Mesodermal cell (in vitro differentiated cells): Measurements from ENCODE around the gene SHC1. TPM values are rescaled to one million over a fixed set of nuclear protein-coding genes. Genes with fewer than 3 reads are reported as not detected.

Experiments
- H3K27ac ChIP-seq: 2 replicates; pipeline ENCODE4 v1.7.0; 2013; ENCODE audit warnings: mild to moderate bottlenecking, low read depth, low read length, moderate library complexity; ENCODE audit not compliant: severe bottlenecking
- H3K36me3 ChIP-seq: 2 replicates; pipeline ENCODE4 v1.7.1; 2013; ENCODE audit warnings: mild to moderate bottlenecking, low read length, moderate library complexity; ENCODE audit not compliant: control insufficient read depth, insufficient read depth
- H3K4me1 ChIP-seq: one replicate; pipeline ENCODE4 v1.7.1; 2013; ENCODE audit warnings: mild to moderate bottlenecking, low read length; ENCODE audit not compliant: insufficient read depth, control insufficient read depth, poor library complexity, severe bottlenecking
- H3K4me3 ChIP-seq: 2 replicates; pipeline ENCODE4 v1.7.0; 2013; ENCODE audit warnings: low read length, control low read depth, mild to moderate bottlenecking; ENCODE audit not compliant: insufficient read depth, poor library complexity, severe bottlenecking; ENCODE audit errors: extremely low read depth
- H3K9me3 ChIP-seq: 2 replicates; pipeline ENCODE4 v1.7.1; 2013; ENCODE audit warnings: mild to moderate bottlenecking, low read length, moderate library complexity; ENCODE audit not compliant: control insufficient read depth
- WGBS, 2 experiments: methylation state at CpG; one replicate each; pipeline ENCODE4 v1.1.5; 2013; ENCODE audit warnings: missing lambda C conversion rate in 2 of 2; ENCODE audit not compliant: insufficient coverage in 2 of 2; 5-methylcytosine and 5-hydroxymethylcytosine counted together
- polyA plus RNA-seq, 2 experiments: library from polyadenylated mRNA; stranded (reverse); fragments of 50-300 nt; gene quantifications; one replicate each; pipeline ENCODE4 v1.2.3, GENCODE V29; 2013

SHC1 gene, protein sequence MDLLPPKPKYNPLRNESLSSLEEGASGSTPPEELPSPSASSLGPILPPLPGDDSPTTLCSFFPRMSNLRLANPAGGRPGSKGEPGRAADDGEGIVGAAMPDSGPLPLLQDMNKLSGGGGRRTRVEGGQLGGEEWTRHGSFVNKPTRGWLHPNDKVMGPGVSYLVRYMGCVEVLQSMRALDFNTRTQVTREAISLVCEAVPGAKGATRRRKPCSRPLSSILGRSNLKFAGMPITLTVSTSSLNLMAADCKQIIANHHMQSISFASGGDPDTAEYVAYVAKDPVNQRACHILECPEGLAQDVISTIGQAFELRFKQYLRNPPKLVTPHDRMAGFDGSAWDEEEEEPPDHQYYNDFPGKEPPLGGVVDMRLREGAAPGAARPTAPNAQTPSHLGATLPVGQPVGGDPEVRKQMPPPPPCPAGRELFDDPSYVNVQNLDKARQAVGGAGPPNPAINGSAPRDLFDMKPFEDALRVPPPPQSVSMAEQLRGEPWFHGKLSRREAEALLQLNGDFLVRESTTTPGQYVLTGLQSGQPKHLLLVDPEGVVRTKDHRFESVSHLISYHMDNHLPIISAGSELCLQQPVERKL
- polyA plus RNA-seq (2013, experiment 1 of 2) = 288 TPM
- 227 TPM for polyA plus RNA-seq (2013, experiment 2 of 2)

DNA sequence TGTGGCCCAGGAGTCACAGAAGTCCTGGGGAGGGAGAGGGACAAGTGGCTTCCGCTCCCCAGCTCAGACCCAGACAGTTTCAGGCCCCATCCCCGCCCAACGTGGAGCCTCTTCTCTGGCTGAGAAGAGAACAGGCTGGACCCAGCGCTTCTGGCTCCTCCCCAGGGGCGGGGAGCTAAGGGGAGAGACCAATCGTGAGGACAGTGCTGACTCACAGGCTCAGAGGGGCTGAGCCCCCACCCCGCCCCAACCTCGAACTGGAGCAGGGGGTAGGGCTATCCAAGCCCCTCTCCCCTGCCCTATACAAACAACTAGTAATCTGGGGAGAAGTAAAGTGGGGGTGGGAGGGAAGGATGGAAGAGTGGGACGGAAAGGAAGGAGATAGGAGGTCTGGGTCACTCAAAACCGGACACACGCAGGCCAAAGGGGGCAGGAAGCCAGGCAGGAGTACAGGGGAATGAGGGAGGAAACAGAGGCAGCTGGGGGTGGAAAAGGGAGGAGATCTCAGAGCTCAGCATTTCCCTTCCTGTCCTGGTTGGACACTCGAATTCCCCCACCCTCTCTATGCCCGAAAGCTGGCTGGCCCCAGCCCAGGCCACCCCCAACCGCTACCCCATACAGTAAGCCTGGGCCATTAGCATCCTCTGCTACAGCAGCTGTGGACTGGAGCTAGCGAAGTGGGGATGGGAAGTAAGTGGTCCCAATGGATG lies at the start of gene SHC1:
TSS of gene SHC1 (minus strand) at position 117 of the 710 bp plus-strand sequence. CDS start 221 bp downstream, outside the sequence.
- peaks cover 20% of the 10 kb centered on the region for H3K4me1 ChIP-seq
- peak within 1 kb of the TSS; percentile 100 for H3K27ac ChIP-seq
- peak within 1 kb of the TSS; percentile 69 for H3K4me3 ChIP-seq
- H3K9me3 ChIP-seq = no peaks in the 10 kb centered on the region
- peaks cover 42% of the 10 kb centered on the region for H3K36me3 ChIP-seq
- WGBS, 2 experiments = 2 to 7% methylated on average over 3 to 8 of the region's 15 CpGs

DNA sequence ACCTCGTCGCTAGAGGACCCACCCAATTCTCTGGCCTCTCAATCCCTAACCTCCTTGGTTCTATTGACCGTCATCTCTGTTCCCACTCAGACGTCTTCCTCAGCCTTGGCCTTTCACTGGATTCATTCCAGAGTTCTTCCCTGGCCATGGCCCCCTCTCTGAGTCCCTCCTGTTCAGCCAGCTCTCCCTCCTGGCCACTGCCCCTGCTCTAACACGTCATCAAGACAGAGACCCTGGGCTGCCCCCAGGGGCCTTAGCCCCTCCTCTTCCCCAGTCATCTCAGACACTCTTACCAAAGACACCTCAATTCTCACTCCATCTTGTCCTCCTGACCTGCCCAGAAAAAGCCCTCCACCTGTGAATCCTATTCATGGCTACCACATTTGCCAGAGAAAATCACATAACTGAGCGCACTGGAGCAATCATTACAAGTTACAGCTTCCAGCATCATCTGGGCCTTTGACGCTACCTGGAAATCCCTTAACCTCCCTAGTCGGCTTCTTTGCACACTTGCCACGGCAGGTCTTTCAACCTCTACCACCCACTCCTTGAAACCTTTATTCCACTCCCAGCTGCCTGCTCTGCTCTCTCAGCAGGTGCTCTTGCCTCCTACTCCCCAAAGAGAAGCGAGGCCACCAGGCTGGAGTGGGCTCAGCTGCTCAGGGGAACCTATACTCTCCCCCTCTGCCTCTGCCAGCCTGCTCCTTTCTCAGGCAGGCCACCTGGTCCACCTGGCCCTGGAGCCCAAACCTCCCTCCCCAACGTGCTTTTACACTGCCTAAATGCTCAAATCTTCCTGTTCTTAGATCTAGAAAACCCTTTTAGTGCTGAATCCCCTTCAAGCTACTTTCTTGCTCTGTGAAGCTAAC lies 49.1 kb upstream of the SHC1 start:
- H3K4me3 ChIP-seq = no peak overlapping the region
- no peaks in the 10 kb centered on the region for H3K9me3 ChIP-seq
- peaks cover 15% of the 10 kb centered on the region for H3K4me1 ChIP-seq
- 85 to 90% methylated on average over 11 of the region's 11 CpGs for WGBS, 2 experiments
- peaks cover 23% of the 10 kb centered on the region for H3K36me3 ChIP-seq
- no peak overlapping the region for H3K27ac ChIP-seq

DNA sequence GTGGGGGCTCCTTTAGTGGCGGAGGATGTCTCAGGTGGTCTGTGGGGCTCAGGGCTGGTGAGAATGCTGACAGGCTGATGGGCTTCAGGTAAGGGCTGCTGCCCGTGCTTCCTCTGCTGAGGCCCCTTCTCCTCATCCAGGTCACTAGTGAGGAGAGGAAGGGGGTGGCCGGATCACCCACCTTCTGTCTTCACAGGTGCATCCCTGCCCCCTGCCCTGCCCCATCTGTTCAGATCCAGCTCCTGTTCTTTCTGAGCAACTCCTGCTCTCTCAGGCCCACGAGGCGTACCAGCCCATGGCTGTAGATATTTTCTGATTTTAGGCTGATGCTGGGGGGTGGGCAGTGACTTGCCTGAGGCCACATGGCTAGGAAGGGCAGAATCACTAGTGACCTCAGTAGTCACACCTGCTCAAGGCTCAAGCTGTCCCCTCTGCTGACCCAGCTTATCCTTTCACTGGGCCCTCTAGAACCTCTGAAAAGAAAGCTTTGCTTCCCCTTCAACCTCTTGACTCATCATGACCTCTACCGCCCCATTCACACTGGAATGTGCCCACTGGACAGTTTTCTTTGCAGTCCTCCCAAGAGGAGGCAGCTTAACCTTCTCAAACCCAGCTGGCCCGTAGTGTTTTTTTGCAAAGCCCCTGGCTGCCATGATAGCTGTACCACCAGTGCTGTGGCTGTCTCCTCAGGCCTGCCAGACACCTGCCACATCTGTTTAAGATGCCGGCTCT lies 48.2 kb upstream of the SHC1 start:
- Histone ChIP-seq H3K36me3 (peaks cover 30% of the 10 kb centered on the region), H3K9me3 (no peaks in the 10 kb centered on the region), H3K4me3 (no peak overlapping the region), H3K4me1 (peaks cover 15% of the 10 kb centered on the region), H3K27ac (no peak overlapping the region)
- 84 to 89% methylated on average over 3 to 4 of the region's 8 CpGs for WGBS, 2 experiments

DNA sequence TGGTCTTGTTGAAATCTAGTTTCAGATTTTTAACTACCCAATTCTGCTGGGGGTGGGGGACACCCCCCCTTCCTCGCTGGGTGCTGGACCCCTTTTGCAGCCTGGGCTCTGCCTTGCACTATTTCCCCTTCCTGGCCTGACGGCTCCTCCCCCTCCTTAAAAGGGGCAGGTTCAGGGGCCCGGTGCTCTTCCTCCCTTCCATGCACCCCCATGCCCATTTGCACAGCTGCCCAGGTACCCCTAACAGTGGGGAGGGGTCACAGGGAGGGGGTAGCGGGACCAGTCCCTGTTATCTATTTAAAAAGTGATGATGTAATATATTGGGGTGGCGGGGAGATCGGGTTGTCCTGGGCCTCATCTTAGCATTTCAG lies 47.4 kb upstream of the SHC1 start:
- 83 to 94% methylated on average over 2 to 3 of the region's 6 CpGs for WGBS, 2 experiments
- no peak overlapping the region for H3K4me3 ChIP-seq
- H3K9me3 ChIP-seq = no peaks in the 10 kb centered on the region
- peaks cover 31% of the 10 kb centered on the region for H3K36me3 ChIP-seq
- no peak overlapping the region for H3K27ac ChIP-seq
- peaks cover 18% of the 10 kb centered on the region for H3K4me1 ChIP-seq

DNA sequence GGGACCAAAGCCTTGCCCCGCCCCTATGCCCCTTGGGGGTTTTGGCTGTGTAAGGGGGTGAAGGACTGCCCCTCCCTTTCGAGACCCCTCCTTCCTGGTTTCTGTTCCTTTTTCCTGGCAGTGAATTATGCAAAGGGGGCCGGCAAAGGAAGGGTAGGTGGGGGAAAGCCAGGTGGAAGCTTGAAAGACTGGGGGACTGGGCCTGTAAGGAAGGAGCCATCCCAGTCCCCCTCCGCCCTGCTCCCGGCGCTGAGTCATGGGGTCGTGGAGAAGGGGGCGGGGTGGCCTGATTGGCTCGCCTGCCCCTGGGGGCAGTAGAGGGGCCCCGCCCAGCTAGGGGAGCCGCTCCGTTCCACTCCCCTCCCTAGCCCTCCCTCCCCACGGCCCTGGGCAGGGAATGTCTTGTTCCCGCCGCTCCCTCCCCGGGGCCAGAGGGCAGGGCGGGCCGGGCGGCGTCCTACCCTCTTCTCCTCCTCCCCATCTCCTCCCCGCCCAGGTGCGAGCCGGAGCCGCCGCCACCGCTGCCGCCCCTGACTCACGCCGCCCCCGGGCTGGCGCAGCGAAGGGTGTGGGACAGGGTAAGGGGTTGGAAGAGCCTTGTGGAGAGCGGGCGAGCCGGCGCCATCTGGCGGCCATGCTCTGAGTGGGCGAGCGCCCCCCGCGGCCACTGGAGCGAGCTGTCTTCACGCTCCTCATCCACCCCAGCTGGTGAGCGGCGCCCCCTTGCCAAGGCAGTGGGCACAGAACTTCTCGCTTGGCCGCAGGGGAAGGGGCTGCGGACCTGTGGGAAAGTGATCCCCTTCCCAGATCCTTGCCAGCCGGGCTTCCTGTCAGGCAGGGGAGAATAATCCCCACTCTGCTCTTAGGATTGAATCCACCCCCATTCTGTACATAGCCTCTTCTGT lies 46.7 kb upstream of the SHC1 start:
- no peaks in the 10 kb centered on the region for H3K9me3 ChIP-seq
- H3K27ac ChIP-seq = peak overlapping the region; percentile 81
- H3K36me3 ChIP-seq = peaks cover 31% of the 10 kb centered on the region
- H3K4me3 ChIP-seq = peak overlapping the region; percentile 26
- H3K4me1 ChIP-seq = peaks cover 18% of the 10 kb centered on the region
- WGBS, 2 experiments = 0 to 3% methylated on average over 15 to 19 of the region's 49 CpGs

DNA sequence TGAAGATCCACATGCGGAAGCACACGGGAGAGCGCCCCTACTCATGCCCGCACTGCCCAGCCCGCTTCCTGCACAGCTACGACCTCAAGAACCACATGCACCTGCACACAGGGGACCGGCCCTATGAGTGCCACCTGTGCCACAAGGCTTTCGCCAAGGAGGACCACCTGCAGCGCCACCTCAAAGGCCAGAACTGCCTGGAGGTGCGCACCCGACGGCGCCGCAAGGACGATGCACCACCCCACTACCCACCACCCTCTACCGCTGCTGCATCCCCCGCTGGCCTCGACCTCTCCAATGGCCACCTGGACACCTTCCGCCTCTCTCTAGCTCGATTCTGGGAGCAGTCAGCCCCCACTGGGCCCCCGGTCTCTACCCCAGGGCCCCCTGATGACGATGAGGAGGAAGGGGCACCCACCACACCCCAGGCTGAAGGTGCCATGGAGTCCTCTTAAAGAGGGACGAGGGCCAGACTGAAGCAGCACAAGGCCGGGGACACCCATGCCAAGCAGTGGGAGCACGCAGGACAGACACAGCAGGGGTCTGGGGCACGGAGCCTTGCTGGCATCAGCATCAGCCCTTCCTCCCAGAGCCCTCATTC lies 45.8 kb upstream of the SHC1 start:
- H3K36me3 ChIP-seq = peaks cover 31% of the 10 kb centered on the region
- no peak overlapping the region for H3K27ac ChIP-seq
- no peaks in the 10 kb centered on the region for H3K9me3 ChIP-seq
- H3K4me1 ChIP-seq = peaks cover 21% of the 10 kb centered on the region
- WGBS, 2 experiments = 96 to 98% methylated on average over 16 to 25 of the region's 26 CpGs
- H3K4me3 ChIP-seq = no peak overlapping the region

DNA sequence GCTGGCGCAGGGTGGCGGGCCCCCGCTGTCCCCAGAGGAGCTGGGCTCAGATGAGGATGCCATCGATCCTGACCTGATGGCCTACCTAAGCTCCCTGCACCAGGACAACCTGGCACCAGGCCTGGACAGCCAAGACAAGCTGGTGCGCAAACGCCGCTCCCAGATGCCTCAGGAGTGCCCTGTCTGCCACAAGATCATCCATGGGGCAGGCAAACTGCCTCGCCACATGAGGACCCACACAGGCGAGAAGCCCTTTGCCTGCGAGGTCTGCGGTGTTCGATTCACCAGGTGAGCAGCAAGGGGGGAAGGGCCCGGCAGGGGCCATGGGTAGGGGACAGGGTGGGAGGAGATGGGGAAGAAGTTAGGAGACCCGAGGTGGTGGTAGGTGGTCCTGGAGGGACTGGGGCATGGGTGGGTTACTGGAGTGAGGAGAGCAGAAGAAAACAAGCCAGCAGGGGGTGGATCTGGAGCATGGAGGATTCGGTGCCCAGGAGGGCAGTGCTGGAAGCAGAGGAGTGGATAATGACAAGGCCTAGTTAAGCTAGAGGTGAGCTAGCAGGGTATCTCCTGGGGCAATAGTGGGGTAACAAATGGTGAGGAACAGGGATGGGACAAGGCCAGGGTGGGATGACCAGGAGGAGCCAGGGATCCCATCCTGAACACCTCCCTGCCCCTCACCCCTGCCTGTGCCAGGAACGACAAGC lies 45.1 kb upstream of the SHC1 start:
- H3K27ac ChIP-seq = no peak overlapping the region
- WGBS, 2 experiments = 93 to 97% methylated on average over 10 to 16 of the region's 16 CpGs
- no peak overlapping the region for H3K4me3 ChIP-seq
- H3K36me3 ChIP-seq = peaks cover 31% of the 10 kb centered on the region
- no peaks in the 10 kb centered on the region for H3K9me3 ChIP-seq
- peaks cover 21% of the 10 kb centered on the region for H3K4me1 ChIP-seq

DNA sequence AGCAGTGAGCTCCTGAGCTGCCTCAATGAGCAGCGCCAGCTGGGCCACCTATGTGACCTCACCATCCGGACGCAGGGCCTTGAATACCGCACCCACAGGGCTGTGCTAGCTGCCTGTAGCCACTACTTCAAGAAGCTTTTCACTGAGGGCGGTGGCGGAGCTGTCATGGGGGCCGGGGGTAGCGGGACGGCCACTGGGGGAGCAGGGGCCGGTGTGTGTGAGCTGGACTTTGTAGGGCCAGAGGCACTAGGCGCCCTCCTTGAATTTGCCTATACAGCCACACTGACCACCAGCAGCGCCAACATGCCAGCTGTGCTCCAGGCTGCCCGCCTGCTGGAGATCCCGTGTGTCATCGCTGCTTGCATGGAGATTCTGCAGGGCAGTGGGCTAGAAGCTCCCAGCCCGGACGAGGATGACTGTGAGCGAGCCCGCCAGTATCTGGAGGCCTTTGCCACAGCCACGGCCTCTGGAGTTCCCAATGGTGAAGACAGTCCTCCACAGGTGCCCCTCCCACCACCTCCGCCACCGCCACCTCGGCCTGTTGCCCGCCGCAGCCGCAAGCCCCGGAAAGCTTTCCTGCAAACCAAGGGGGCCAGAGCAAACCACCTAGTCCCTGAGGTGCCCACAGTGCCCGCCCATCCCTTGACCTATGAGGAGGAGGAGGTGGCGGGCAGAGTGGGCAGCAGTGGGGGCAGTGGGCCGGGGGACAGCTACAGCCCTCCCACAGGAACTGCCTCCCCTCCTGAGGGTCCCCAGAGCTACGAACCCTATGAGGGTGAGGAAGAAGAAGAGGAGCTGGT lies 44.4 kb upstream of the SHC1 start:
- WGBS, 2 experiments = 93 to 96% methylated on average over 20 of the region's 31 CpGs
- H3K4me3 ChIP-seq = no peak overlapping the region
- peaks cover 21% of the 10 kb centered on the region for H3K4me1 ChIP-seq
- H3K27ac ChIP-seq = no peak overlapping the region
- H3K36me3 ChIP-seq = peaks cover 31% of the 10 kb centered on the region
- H3K9me3 ChIP-seq = no peaks in the 10 kb centered on the region
